Activated CD8-positive, alpha-beta memory T cell treated with anti-CD3 and anti-CD28 coated beads, Interleukin-2, amount 50 U/mL, for 24 hours (primary cell): ENCODE measurements around the gene PKLR.
"Not testable (repeated sequence)": the region's sequence is repeated elsewhere in the genome, so short reads cannot be mapped to it uniquely, and the experiment has no call there.

Source experiments
- DNase-seq: peaks from one replicate; pipeline ENCODE4 v3.0.0-alpha.2; 2020; ENCODE audit errors: extremely low read depth

PKLR gene

GRCh38 chr1:155318082-155318481 lies 16.8 kb upstream of the PKLR start:
- DNase-seq: no peak

- no peak for DNase-seq
Measured at GRCh38 chr1:155316922-155317321, 15.7 kb upstream of the PKLR start.

- no peak for DNase-seq
Measured at GRCh38 chr1:155313261-155313660, 12.0 kb upstream of the PKLR start.

GRCh38 chr1:155309423-155310021 lies 8.3 kb upstream of the PKLR start:
- no peak for DNase-seq

- DNase-seq: peak; percentile 93
Measured at GRCh38 chr1:155308493-155309422, 7.5 kb upstream of the PKLR start, which contains the start of gene FDPS. Gene FDPS, plus strand, starts transcription at chr1:155308866. Its CDS starts 924 bp downstream, at chr1:155309790.

GRCh38 chr1:155307247-155307740 lies 6.1 kb upstream of the PKLR start:
- DNase-seq: no peak

- no peak for DNase-seq
Measured at GRCh38 chr1:155305881-155306391, 4.7 kb upstream of the PKLR start.

- DNase-seq: no peak
Measured at GRCh38 chr1:155304558-155305063, 3.4 kb upstream of the PKLR start.

GRCh38 chr1:155300553-155301329 lies 497 bp downstream of the PKLR start:
- DNase-seq: no peak

- DNase-seq: no peak
Measured at GRCh38 chr1:155300024-155300423, 1.2 kb downstream of the PKLR start.

- DNase-seq: no peak
Measured at GRCh38 chr1:155297384-155297783, 3.9 kb downstream of the PKLR start.

- no peak for DNase-seq
Measured at GRCh38 chr1:155296661-155297060, 4.6 kb downstream of the PKLR start.

- DNase-seq: no peak
Measured at GRCh38 chr1:155295942-155296267, 5.3 kb downstream of the PKLR start.

GRCh38 chr1:155295183-155295941 lies 5.9 kb downstream of the PKLR start:
- DNase-seq: no peak

- DNase-seq: no peak
Measured at GRCh38 chr1:155294520-155295182, 6.6 kb downstream of the PKLR start.

- DNase-seq: no peak
Measured at GRCh38 chr1:155293086-155293749, 8.0 kb downstream of the PKLR start.

- DNase-seq: not testable (repeated sequence)
Measured at GRCh38 chr1:155291006-155291405, 10.2 kb downstream of the PKLR start.

- no peak for DNase-seq
Measured at GRCh38 chr1:155287987-155288543, 13.2 kb downstream of the PKLR start.

GRCh38 chr1:155286544-155286943 lies 14.7 kb downstream of the PKLR start:
- DNase-seq: no peak

GRCh38 chr1:155285631-155286044 lies 15.6 kb downstream of the PKLR start:
- no peak for DNase-seq
